GM21528 (cell line): ENCODE results near the gene ITPKB.
A peak's percentile ranks its signal among the peaks of the same experiment; 100 is the strongest.
"Not testable (repeated sequence)": the region's sequence is repeated elsewhere in the genome, so short reads cannot be mapped to it uniquely, and the experiment has no call there.

Source experiments
- ATAC-seq: cut with Tn5 transposase; IDR thresholded peaks from one replicate; pipeline ENCODE4 v1.9.1; 2021; ENCODE audit warnings: mild to moderate bottlenecking, moderate library complexity; ENCODE audit not compliant: unreplicated experiment, low FRiP score

ITPKB gene

DNA sequence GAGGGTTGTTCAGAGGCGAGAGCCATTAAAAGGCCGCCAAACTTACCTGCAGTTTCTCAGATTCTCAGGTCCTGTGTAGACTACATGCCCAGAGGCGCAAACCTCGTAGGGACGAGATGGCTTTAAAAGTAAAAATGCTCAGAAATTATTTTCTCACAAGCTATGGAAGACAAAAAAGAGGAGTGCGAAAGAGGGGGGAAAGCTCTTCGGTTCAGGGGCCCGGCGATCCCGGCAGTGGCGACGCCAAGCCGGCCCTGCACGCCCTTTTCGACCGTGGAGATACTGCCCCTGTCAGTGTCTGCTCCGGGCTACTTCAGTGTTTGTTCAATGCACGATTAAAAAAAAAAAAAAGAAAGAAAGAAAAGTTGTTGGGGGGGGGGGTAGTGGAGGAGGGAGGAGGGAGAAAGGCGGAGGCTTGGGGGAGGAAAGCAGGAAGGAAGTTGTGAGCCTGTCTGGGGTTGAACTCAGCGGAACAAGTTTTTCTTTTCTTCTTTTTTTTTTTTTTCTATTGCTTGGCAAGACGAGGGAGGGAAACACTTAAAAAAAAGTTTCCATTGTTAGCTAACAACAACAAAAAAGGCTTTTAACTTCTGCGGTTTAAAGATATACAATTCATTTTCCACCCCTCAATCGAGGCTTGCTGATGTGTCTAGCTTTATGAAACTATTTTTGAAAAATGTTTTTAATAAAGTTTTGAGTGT is at the start of gene ITPKB:
ITPKB (minus strand) TSS at position 288 of the 701 bp plus-strand sequence. CDS start 1,824 bp downstream, outside the sequence.
- ATAC-seq = no peak

DNA sequence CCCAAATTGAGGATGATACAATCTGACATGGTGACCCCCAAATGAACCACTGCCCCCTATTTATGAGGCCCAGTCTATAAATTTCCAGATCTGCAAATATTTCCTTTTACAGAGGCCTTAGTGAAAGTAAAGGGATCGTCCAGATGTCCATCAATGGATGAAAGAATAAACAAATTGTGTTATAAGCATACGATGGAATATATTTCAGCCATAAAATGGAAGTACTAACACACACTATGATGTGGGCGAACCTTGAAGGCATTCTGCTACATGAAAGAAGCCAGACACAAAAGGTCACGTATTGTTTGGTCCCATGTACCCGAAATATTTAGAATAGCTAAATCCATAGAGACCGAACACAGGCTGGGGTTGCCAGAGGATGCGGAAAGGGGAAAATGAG is 48.6 kb upstream of the ITPKB start:
- ATAC-seq = no peak

DNA sequence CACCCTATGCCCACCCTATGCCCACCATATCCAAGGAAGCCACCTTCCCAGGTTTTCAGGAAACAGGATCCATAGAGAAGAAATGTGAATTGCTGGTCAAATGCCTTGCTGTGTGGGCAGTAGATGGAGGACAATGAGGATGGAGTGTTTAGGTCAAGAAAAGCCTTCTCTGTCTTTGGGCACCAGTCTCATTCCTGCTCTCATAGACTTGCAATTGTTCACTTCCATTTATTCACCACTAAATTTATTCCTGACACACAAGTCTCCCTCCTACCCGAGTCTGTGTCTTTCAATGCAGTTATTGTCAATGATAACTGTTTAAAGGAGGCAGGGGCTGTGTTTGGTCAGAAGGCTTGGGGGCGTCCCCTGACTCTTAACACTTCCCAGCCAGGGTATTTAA is 48.0 kb upstream of the ITPKB start:
- ATAC-seq = no peak

DNA sequence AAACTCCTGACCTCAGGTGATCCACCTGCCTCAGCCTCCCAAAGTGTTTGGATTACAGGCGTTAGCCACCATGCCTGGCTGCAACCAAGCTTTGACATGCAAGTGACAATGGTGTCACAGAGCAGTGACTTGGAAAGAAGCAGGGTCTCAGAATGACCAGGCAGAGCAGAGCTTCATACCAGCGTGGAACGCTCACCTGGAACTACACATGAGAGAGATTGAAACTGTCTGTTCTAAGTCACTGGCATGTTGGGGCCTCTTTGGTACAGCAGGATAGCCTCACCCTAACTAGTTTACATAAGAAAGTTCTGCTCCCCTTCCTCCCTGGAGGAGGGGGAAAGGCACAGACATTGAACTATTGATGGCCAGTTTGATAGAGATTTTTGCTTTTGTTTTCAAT is 47.5 kb upstream of the ITPKB start:
- ATAC-seq = peak; percentile 60

DNA sequence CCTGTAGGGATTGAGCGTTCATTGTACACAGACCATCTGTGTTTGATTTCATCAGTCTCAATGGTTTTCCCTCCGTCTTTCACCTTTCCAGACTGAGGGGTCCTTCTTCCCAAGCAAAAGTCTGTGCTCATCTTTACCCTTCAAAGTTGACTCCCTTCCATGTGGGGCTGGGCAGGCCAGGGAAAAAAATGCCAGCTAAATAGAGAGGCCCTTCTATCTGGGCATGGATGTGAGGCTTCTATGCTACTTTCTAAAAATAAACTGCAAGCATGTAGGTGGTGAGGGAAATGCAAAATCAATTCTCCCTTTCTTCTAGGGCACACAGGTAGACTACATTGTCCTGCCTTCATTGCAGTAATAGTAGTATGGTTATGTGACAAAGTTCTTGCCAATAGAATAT is 46.7 kb upstream of the ITPKB start:
- ATAC-seq = no peak

DNA sequence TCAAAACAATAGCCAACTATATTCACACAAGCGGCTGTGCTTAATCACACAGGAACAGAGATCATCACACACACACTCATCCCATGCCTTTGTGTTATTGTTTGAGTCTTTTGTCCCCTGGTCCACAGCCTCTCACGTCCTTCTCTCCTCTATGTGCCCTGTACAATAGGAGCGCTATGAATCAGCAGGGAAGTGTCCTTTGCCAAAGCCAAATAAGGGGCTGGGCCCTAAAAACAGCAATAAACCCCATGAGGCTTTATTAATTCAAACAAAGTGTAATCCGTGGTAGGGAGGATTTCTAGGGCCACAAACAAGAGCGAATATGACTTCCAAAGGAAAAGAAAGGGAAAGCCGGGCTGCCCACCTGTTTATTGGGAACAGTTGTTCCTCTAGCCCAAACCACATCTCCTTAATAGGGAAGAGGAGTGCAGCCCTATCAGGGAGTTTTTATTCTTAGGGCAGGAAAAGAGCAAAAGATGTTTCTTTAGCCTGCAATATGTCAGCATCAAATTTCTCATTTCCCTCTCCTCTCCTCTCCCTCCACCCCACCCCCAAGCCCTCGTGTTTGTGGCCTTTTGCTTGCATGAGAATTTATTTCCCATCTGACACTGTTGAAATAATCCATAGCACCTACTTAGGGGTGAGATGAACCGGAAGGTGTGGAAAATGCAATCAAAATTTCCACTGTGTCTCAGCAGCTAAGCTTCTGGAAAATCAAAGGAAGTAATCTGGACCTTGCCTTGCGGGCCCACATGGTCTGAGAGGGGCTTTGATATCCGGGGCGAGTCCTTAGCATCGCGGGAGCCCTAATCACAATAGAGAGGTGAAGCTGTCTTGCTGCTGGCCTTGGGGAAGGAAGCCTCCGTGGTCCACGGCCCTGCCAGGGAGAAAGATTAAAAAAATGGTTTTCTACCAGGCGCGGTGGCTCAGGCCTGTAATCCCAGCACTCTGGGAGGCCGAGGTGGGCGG is 45.3 kb upstream of the ITPKB start:
- no peak for ATAC-seq

DNA sequence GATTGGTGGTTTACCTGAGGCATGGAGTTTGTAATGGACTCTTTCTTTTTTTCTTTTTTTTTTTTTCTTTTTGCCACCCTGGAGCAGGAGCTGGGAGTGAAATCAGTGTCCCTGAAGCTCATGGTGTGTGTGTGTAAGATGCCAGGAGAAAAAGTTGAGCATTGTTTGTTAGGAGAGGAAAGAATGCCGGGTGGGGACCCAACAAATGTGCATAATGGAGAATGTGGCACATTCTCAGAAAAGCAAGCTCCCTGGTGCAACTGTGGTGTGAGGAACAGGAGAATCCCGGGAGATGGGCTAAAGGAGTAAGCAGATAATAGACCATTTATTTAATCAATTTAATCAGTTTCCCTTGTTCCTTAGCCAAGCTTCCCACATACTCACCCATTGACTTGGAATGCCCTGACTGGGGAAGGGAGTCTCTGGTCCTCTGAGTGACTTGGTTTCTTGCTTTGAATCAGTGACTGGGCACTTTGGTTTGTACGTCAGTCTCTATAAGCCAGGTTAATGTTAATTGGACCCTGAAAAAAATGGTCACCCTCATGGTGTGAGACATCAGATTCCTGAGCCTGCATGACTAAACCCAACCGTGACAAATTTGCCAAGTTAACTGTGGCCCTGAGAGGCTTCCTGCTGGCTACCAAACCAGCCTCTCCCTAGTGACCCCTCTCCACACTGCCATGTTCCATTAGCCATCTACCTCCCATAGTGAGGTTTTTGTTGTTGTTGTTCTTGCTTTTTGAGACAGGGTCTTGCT is 43.9 kb upstream of the ITPKB start:
- ATAC-seq = no peak

DNA sequence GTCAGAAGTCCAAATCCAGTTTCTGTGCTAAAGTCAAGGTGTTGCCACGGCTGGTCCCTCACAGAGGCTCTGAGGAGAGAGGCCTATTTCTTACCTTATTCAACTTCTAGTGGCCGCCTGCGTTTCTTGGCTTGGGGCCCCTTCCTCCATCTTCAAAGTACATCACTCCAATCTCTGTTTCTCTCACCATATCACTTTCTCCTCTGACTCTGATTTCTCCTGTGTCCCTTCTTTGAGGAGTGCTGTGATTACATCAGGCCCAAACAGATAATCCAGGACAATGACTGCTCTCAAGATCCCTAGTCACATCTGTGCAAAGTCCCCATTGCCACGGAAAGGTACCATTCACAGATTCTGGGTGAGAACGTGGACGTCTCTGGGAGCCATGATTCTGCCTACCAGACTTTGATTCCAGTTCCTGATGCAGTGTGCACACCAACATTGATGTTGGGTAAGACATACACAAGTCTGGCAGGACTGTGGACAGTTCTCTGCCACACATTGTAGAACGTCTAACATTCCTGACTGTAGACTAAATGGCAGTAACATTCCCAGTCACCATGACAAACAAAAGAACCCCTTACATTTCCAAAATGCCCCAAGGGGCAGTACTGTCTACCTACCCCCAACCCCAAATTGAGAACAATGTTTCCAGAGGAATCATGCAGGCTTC is 43.0 kb upstream of the ITPKB start:
- ATAC-seq = no peak

DNA sequence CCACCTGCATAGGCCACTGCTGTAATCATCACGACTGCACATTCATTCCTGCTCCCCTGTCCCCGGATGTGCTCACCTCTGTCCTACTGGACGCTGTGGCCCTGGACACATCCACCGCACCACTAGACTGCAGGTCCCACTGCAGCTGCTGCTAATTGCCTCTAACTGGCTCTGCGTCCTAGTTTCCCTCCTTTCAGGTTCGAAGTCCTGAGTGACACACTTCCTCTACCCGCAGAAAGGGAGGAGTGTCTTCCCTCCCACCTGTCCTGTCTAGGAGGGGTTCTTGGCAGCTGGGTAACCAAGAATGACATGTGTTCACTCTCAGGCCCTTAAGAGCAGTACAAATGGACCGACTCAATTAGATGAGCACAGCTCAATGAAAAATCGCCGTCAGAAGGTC is 40.5 kb upstream of the ITPKB start:
- ATAC-seq = no peak

DNA sequence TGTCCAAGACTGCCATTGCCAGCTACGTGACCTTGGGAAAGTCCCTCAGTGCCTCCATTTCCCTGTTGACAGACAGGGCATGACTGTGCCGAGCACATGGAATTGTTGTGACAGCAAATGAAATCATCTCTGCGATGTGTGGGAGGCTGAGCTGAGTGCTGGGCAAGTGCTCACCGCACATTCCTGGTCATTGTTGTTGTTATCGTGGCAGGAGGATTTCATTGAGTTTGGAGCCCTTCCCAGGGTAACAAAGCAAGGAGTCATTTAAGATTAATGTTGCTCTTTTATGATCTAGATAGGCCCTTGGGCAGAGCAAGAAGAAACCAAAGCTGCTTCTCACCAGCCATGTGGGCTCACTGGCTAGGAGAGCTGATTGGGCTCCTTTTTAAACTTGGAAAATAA is 39.6 kb upstream of the ITPKB start:
- ATAC-seq = no peak

DNA sequence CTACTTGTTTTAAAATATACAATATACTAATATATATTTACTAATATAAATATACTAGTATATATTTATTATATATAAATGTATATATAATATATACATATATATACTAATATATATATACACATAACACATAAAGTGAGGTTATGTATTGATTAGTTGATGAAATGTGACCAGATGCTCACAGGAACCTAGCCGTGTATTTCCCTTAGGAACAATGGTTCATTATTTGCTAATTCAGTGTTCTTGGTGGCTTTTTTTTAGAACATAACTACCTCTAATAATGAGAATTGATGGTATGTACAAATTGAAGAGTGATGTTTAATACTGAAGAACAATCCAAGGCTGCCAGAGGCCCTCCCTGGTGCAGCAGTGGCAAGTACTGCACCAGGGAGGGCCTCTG is 37.9 kb upstream of the ITPKB start:
- no peak for ATAC-seq

DNA sequence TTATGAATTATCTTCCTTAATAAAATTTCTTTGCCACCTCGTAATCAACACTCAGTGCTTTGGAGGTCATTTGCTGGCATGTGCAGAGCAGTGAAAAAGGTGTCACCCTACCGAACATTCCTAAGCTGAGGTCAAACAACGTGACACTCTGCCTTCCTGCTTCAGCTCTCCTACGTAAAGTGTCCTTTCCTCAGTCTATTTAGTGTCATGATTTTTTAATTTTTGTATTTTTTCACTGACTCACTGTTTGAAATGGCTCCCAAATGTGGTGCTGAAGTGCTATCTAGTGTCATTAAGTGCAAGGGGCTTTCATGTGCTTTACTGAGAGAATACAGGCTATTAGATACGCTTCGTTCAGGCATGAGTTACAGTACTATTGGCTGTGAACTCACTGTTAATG is 37.0 kb upstream of the ITPKB start:
- no peak for ATAC-seq

DNA sequence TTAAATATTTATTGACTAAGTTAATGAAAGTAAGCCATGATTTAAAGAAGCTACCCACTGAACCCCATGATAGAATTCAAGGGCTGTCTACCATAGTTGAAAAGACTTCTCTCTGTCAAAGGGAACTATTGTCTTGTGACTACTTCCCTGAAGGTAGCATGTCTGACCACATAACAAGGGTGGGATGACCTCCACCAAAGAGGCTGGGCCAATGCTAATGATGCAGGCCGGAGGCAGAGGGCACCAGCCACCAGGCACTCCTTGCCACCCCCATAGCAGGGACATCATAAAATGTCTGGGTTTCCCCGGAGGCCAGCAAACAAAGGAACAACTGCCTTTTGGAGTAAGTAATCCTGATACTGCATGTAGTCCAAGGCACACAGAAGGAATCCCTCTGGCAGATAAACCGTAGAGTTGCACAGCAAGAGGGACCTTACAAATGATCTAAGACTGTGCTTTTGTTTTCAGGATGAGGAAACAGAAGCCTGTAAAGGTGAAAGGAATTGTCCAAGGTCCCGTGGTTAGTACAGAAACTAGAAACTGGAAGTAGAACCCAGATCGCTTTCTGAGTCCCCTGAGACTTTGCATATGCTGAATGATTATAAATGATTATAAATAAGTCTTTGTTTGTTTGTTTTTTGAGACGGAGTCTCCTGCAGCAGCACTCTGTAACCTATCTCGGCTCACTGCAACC is 33.5 kb upstream of the ITPKB start:
- peak; percentile 70 for ATAC-seq

DNA sequence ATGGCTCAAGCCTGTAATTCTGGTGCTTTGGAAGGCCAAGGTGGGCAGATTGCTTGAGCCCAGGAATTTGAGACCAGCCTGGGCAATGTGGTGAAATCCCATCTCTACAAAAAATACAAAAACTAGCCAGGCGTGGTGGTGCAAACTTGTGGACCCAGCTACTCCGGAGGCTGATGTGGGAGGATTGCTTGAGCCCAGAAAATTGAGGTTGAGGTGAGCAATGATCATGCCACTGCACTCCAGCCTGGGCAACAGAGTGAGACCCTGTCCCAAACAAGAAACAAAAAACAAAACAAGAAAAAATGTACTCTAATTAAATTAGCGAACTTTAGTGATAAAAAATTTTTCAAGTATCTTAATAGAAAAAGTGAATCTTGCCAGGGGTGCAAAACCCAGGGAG is 28.1 kb upstream of the ITPKB start:
- ATAC-seq = not testable (repeated sequence)

DNA sequence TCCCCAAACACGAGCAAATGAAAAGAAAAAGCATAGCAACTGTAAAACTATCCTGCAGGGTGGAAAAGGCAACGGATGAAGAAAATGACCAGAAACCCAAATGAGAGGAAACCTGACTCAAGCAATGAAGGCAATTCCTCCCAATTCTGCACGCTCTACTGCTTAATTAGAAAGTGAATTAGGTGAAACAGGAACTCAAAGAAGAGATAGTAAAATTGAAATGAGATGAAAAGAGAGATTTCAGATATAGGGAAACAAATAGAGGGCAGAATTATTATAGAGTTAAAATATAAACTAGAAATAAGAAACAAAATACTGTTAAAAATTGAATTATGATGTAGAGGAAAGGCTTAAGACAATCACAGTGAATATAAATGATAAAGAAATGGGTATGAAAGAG is 27.5 kb upstream of the ITPKB start:
- ATAC-seq = no peak

DNA sequence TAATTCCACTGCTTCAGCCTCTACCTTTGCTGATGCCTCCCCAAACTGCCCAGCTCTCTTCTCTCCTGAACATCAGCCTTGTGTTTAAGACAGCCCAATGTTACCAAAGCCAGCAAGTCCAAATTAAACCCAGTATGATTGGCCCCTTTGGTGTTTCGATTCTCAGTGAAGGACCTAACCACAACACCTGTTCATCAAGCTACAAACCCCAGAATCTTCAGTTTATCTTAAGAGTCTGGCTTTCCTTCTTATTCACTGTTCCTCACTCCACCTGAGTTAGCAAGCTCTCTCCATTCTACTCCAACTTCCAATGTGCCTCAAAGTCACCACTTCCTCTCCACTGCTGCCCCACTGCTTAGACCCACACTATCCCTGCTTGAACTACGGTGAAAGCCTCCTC is 25.5 kb upstream of the ITPKB start:
- peak; percentile 84 for ATAC-seq

DNA sequence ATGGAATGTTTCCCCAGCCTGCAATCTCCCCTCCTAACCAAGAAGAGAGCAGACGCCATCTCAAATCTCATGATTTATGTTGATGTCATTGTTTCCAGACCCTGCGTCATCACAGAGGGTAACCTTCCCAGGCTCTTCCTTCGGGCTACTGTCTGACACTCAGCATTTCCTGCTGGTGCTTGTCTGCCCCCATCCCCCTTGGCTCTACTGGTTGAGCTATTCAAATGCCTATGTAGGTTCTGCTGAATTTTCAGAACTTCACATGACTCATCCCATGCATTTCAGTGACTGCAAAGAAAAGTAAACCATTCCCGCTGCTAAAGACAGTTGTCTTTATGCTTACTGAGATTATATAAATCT is 24.8 kb upstream of the ITPKB start:
- no peak for ATAC-seq

DNA sequence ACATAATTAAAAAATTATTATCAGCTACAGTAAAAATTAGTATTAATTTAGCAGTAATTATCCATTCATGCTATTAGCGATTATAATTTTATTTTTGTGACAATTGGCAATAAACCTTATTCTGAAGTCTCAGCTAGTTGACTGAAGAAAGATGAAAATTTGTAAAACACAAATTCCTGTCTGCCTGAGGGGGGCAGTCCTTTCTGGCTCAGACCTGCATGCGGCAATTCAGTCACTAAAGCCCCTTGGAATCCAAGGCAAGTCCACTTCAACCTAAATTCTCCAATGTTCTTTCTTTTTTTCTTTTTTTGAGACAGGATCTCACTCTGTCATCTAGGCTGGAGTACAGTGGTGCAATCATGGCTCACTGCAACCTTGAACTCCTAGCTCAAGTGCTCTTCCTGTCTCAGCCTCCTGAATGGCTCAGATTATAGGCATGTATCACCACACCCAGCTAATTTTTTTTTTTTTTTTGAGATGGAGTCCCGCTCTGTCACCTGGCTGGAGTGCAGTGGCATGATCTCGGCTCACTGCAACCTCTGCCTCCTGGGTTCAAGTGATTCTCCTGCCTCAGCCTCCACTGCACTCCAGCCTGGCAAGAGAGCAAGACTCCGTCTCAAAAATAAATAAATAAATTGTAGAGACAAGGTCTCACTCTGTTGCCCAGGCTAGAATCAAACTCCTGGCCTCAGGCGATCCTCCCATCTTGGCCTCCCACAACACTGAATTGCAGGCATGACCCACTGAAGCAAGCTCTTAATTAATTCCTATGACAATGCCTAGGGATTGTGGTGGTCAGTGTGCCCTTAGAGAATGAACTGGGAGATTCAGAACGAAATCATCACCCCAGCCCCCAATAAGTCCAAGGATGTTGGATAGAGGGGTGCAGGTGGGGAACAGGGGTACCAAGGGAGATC is 24.2 kb upstream of the ITPKB start:
- ATAC-seq = no peak

DNA sequence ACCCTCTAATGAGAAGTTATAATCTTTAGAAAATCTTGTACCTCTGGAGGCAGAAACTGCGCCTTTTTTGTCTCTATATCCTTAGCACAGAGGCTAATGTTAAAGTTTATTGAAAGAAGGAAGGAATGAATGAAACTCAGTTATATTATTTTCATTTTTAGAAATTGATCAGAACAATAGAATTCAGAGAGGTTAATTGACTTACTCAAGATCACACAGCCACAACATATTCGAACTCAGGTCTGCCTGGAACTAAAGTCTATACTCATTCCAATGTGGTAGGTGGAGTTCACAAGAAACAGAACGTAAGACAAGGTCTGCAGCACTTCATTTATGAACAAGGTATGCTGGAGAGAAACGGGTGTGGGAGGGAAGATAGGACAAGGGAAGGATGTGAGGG is 23.0 kb upstream of the ITPKB start:
- no peak for ATAC-seq
